MM.1S (cell line): ENCODE data around the gene KIF5C.

ENCODE experiments used
- CTCF ChIP-seq: fragments of 300-600 bp; sonication (generic); IDR thresholded peaks from 2 replicates; pipeline ENCODE4 v1.5.1; 2016; ENCODE audit warnings: antibody characterized with exemption, low read length, mixed read lengths
- EZH2 ChIP-seq: fragments of 300-600 bp; sonication (generic); optimal IDR thresholded peaks from 2 replicates; pipeline ENCODE3; 2017; ENCODE audit warnings: low read depth, mild to moderate bottlenecking, antibody characterized with exemption, low read length, mixed read lengths

GRCh38 chr2:148924514-148925178, 49.6 kb downstream of the KIF5C start:
- TF ChIP-seq EZH2 = no peak
- TF ChIP-seq CTCF = no peak
